ENCODE measurements around the gene PCK2. TPM values are rescaled to one million over a fixed set of nuclear protein-coding genes. Genes with fewer than 3 reads are reported as not detected.

PCK2 gene
- total RNA-seq, 1 donor = 13.0 TPM

DNA sequence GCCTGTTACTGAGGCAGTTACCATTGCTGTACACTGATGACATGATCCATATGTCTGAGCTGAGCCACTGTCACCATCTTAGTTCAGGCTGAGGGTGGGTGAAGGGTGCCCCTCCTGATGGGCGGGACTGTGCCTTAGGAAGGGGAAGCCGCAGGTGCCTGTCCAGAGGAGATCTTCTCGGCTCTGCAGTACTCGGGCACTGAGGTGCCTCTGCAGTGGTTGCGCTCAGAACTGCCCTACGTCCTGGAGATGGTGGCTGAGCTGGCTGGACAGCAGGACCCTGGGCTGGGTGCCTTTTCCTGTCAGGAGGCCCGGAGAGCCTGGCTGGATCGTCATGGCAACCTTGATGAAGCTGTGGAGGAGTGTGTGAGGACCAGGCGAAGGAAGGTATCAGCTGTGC lies 56.9 kb downstream of the PCK2 start:
- no peak for DNase-seq (ENCODE audit: low read depth)
- H3K4me3 ChIP-seq (ENCODE audit: low read depth, low read length) = no peak overlapping the region
- TF ChIP-seq CTCF (IDR thresholded peaks at IDR 0.05; ENCODE audit: insufficient read depth, low read depth, low read length) = no peak

DNA sequence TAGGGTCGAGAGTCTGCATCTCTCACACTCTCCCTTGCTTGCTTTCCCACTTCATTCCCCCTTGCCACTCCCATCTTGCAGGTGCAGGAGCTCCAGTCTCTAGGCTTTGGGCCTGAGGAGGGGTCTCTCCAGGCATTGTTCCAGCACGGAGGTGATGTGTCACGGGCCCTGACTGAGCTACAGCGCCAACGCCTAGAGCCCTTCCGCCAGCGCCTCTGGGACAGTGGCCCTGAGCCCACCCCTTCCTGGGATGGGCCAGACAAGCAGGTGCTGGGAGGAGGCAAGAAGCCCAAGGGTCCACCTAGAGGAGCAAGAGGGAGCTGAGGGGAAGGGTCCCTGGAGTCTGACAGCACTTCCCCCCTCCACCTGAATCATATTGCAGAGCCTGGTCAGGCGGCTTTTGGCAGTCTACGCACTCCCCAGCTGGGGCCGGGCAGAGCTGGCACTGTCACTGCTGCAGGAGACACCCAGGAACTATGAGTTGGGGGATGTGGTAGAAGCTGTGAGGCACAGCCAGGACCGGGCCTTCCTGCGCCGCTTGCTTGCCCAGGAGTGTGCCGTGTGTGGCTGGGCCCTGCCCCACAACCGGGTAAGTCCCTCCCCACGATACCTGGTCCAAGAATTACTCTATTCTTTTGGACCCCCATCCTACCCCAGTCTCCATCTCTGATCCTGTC lies 57.4 kb downstream of the PCK2 start:
- DNase-seq (ENCODE audit: low read depth) = no peak
- no peak for TF ChIP-seq CTCF (IDR thresholded peaks at IDR 0.05; ENCODE audit: insufficient read depth, low read depth, low read length)
- H3K4me3 ChIP-seq (ENCODE audit: low read depth, low read length) = no peak overlapping the region

Other genes with a start within 250 kb of the PCK2 start
- gene DHRS4, start 140.5 kb upstream of the PCK2 start, total RNA-seq = 38.3 and 39.7 TPM in 2 replicates
- gene DHRS4L2, start 105.4 kb upstream of the PCK2 start, total RNA-seq = 11.7 and 13.2 TPM in 2 replicates
- not detected in 2 replicates for gene CARMIL3, start 42.3 kb upstream of the PCK2 start, total RNA-seq
- not detected in 2 replicates for gene CPNE6, start 22.7 kb upstream of the PCK2 start, total RNA-seq
- gene DCAF11, start 20.5 kb downstream of the PCK2 start, total RNA-seq = 45.1 and 47.9 TPM in 2 replicates
- 0.86 and 1.3 TPM in 2 replicates for gene NRL, start 20.6 kb downstream of the PCK2 start, total RNA-seq
- gene FITM1, start 36.3 kb downstream of the PCK2 start, total RNA-seq = not detected in 2 replicates
- gene PSME1, start 41.9 kb downstream of the PCK2 start, total RNA-seq = 95.7 and 147 TPM in 2 replicates
- gene EMC9, start 47.3 kb downstream of the PCK2 start, total RNA-seq = 9.9 and 17.4 TPM in 2 replicates
- 141 and 151 TPM in 2 replicates for gene PSME2, start 52.3 kb downstream of the PCK2 start, total RNA-seq
- 37.4 and 38.0 TPM in 2 replicates for gene RNF31, start 53.2 kb downstream of the PCK2 start, total RNA-seq
- gene IRF9, start 67.0 kb downstream of the PCK2 start, total RNA-seq = 67.6 and 96.7 TPM in 2 replicates
- 4.2 and 4.7 TPM in 2 replicates for gene REC8, start 77.8 kb downstream of the PCK2 start, total RNA-seq
- 39.6 and 41.9 TPM in 2 replicates for gene IPO4, start 94.5 kb downstream of the PCK2 start, total RNA-seq
- gene TM9SF1, start 101.1 kb downstream of the PCK2 start, total RNA-seq = 64.4 and 96.3 TPM in 2 replicates
- gene TSSK4, start 111.4 kb downstream of the PCK2 start, total RNA-seq = under 0.01 and 0.32 TPM in 2 replicates
- gene CHMP4A, start 119.2 kb downstream of the PCK2 start, total RNA-seq = 13.8 and 15.8 TPM in 2 replicates
- gene MDP1, start 121.8 kb downstream of the PCK2 start, total RNA-seq = 8.6 and 15.5 TPM in 2 replicates
- gene NEDD8, start 138.1 kb downstream of the PCK2 start, total RNA-seq = 114 and 128 TPM in 2 replicates
- 76.7 and 87.7 TPM in 2 replicates for gene GMPR2, start 138.6 kb downstream of the PCK2 start, total RNA-seq
- 43.2 and 60.9 TPM in 2 replicates for gene TINF2, start 148.3 kb downstream of the PCK2 start, total RNA-seq
- 0.64 and 2.2 TPM in 2 replicates for gene TGM1, start 168.9 kb downstream of the PCK2 start, total RNA-seq
- 25.8 and 28.1 TPM in 2 replicates for gene RABGGTA, start 177.3 kb downstream of the PCK2 start, total RNA-seq
- 8.7 and 13.8 TPM in 2 replicates for gene DHRS1, start 205.5 kb downstream of the PCK2 start, total RNA-seq
- 24.5 and 29.4 TPM in 2 replicates for gene NOP9, start 205.5 kb downstream of the PCK2 start, total RNA-seq
- 1.3 and 3.0 TPM in 2 replicates for gene CIDEB, start 213.7 kb downstream of the PCK2 start, total RNA-seq
- 3.9 and 6.8 TPM in 2 replicates for gene LTB4R2, start 215.8 kb downstream of the PCK2 start, total RNA-seq
- gene LTB4R, start 217.2 kb downstream of the PCK2 start, total RNA-seq = 1.3 and 1.6 TPM in 2 replicates
- gene ADCY4, start 240.8 kb downstream of the PCK2 start, total RNA-seq = 4.2 and 18.1 TPM in 2 replicates
- 0.32 and 3.9 TPM in 2 replicates for gene RIPK3, start 245.7 kb downstream of the PCK2 start, total RNA-seq

Data from fibroblast of villous mesenchyme (primary cell).